ENCODE measurements around the gene PRKAG2. TPM values are rescaled to one million over a fixed set of nuclear protein-coding genes. Genes with fewer than 3 reads are reported as not detected.

PRKAG2 gene
- total RNA-seq, 1 experiment from 2014 or later, result 23.9 TPM

DNA sequence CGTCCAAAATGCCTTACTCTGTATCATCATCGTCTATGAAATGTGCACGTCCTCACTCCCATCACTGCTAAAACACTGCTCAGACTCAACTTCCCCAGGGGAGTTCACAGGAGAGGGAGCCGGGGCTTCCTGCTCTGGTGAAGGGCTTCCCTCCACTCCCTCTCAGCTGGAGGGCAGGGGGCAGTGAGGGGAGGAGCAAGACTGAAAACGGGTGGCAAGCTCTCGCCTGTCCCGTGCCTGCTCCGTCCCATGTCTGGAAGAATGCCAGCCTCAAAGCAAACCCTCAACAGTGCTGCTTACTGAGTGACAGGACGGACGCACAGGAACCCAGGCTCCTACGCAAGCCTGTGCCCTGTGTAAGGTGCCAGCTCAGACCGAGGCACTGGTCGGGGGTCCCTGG lies 25.1 kb downstream of the PRKAG2 start:
- Histone ChIP-seq H3K9me3 (ENCODE audit: low read length) (no peaks in the 10 kb centered on the region), H3K4me1 (ENCODE audit: insufficient read depth, low read length) (peaks cover 16% of the 10 kb centered on the region), H3K36me3 (ENCODE audit: low read depth, low read length) (no peaks in the 10 kb centered on the region), H3K79me2 (ENCODE audit: low read length) (no peaks in the 10 kb centered on the region), H2AFZ (ENCODE audit: low read length) (peak overlapping the region; percentile 70), H4K20me1 (ENCODE audit: low read length) (no peaks in the 10 kb centered on the region), H3K9me2 (replicated peaks; ENCODE audit: low read length) (no peaks in the 10 kb centered on the region), H3K27ac (ENCODE audit: low read length) (peak overlapping the region; percentile 68), H3K4me3 (ENCODE audit: low read length) (no peak overlapping the region), H3K9ac (ENCODE audit: low read length) (peak overlapping the region; percentile 38; the same call in 1 of the 2 replicates), H3F3A (ENCODE audit: low read length, unreplicated experiment) (no peaks in the 10 kb centered on the region), H3K4me2 (ENCODE audit: low read length) (peak overlapping the region; percentile 71), H3K27me3 (ENCODE audit: low read length) (no peaks in the 10 kb centered on the region)
- CTCF ChIA-PET, result no interaction called here
- BruUV-seq (replicated peaks), result no TSS peak
- POLR2A ChIA-PET (ENCODE audit: unreplicated experiment), result no interaction called here
- TF ChIP-seq EZH2 (IDR thresholded peaks at IDR 0.05; ENCODE audit: low read length, unreplicated experiment) (no peak), CTCF (conservative IDR thresholded peaks at IDR 0.05; ENCODE audit: low read depth, low read length) (no peak), EZH2phosphoT487 (IDR thresholded peaks at IDR 0.05; ENCODE audit: borderline replicate concordance, low read length) (no peak)
- ATAC-seq (no peak), DNase-seq (no peak)
- intact Hi-C loops (cut with micrococcal nuclease), result no loop called here

- no peaks in the 10 kb centered on the region for H4K20me1 ChIP-seq (ENCODE audit: low read length)
- intact Hi-C loops (cut with micrococcal nuclease), result no loop called here
- peak overlapping the region; percentile 70 for H2AFZ ChIP-seq (ENCODE audit: low read length)
- ChIA-PET POLR2A (ENCODE audit: unreplicated experiment) (no interaction called here), CTCF (interaction anchor here (0.7 kb wide), 2 partner anchors 59 to 69 kb away, joined by 3 to 7 read pairs; no protein-coding TSS in a partner anchor)
- no TSS peak for BruUV-seq (replicated peaks)
- TF ChIP-seq CTCF (conservative IDR thresholded peaks at IDR 0.05; ENCODE audit: low read depth, low read length), result no peak
- H3K4me1 ChIP-seq (ENCODE audit: insufficient read depth, low read length), result peaks cover 16% of the 10 kb centered on the region
- H3F3A ChIP-seq (ENCODE audit: low read length, unreplicated experiment), result no peaks in the 10 kb centered on the region
- H3K9me2 ChIP-seq (replicated peaks; ENCODE audit: low read length), result no peaks in the 10 kb centered on the region
- no peaks in the 10 kb centered on the region for H3K79me2 ChIP-seq (ENCODE audit: low read length)
- ATAC-seq (peak; percentile 86), DNase-seq (peak; percentile 86)
- no peak overlapping the region; the same call in 1 of the 2 replicates for H3K4me3 ChIP-seq (ENCODE audit: low read length)
- no peaks in the 10 kb centered on the region for H3K9me3 ChIP-seq (ENCODE audit: low read length)
- H3K36me3 ChIP-seq (ENCODE audit: low read depth, low read length), result no peaks in the 10 kb centered on the region
- peak overlapping the region; percentile 68 for H3K27ac ChIP-seq (ENCODE audit: low read length)
- H3K9ac ChIP-seq (ENCODE audit: low read length), result peak overlapping the region; percentile 38; the same call in 1 of the 2 replicates
- H3K27me3 ChIP-seq (ENCODE audit: low read length), result no peaks in the 10 kb centered on the region
- peak overlapping the region; percentile 71 for H3K4me2 ChIP-seq (ENCODE audit: low read length)
Measured at GRCh38 chr7:151851145-151851751, 25.7 kb downstream of the PRKAG2 start.

DNA sequence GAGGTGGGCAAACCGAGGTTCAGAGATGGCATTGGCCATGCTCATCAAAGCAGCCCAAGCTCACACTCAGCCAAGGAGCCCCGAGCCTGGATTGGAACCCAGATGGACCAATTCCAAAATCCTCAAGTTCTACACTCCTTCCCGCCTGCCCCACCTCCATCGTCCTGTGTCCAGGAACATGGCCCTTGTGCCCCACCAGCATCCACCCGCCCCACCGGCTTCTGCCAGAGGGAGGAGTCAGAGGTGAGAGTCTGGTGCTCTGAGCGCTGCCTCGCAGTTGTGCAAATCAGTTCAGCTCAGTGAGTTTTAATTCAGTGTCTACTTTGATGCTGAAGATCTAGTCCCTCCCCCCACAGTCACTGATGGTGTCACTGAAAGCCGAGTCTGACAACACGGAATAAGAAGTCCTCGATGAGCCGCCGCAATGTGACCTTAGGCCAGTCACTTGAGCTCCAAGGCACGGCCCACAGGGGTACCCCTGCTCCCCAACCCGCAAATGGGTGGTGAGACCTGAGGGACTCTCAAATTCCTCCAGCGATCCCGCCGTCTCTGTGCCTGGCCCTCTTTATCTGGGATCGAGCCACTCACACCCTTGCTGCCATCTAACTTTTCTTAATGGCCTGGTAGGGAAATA lies 26.3 kb downstream of the PRKAG2 start:
- peak overlapping the region; percentile 67 for H2AFZ ChIP-seq (ENCODE audit: low read length)
- no peak overlapping the region for H3K4me3 ChIP-seq (ENCODE audit: low read length)
- peak overlapping the region; percentile 71 for H3K4me2 ChIP-seq (ENCODE audit: low read length)
- no peaks in the 10 kb centered on the region for H4K20me1 ChIP-seq (ENCODE audit: low read length)
- H3K9me2 ChIP-seq (replicated peaks; ENCODE audit: low read length), result no peaks in the 10 kb centered on the region
- CTCF ChIA-PET, result interaction anchor here (0.7 kb wide), 2 partner anchors 58 to 68 kb away, joined by 3 to 7 read pairs; no protein-coding TSS in a partner anchor
- no peaks in the 10 kb centered on the region for H3K36me3 ChIP-seq (ENCODE audit: low read depth, low read length)
- H3F3A ChIP-seq (ENCODE audit: low read length, unreplicated experiment), result no peaks in the 10 kb centered on the region
- peak overlapping the region; percentile 68 for H3K27ac ChIP-seq (ENCODE audit: low read length)
- H3K4me1 ChIP-seq (ENCODE audit: insufficient read depth, low read length), result peaks cover 16% of the 10 kb centered on the region
- no TSS peak for BruUV-seq (replicated peaks)
- no peaks in the 10 kb centered on the region for H3K9me3 ChIP-seq (ENCODE audit: low read length)
- H3K27me3 ChIP-seq (ENCODE audit: low read length), result no peaks in the 10 kb centered on the region
- H3K79me2 ChIP-seq (ENCODE audit: low read length), result no peaks in the 10 kb centered on the region
- TF ChIP-seq CTCF (conservative IDR thresholded peaks at IDR 0.05; ENCODE audit: low read depth, low read length) (no peak), EZH2 (IDR thresholded peaks at IDR 0.05; ENCODE audit: low read length, unreplicated experiment) (no peak), EZH2phosphoT487 (IDR thresholded peaks at IDR 0.05; ENCODE audit: borderline replicate concordance, low read length) (no peak)
- POLR2A ChIA-PET (ENCODE audit: unreplicated experiment), result no interaction called here
- DNase-seq (no peak), ATAC-seq (no peak)
- intact Hi-C loops (cut with micrococcal nuclease), result no loop called here
- peak overlapping the region; percentile 32; the same call in 1 of the 2 replicates for H3K9ac ChIP-seq (ENCODE audit: low read length)

All from PC-3 (cell line).